ENCODE data around the gene ZBTB17.

ZBTB17 gene

DNA sequence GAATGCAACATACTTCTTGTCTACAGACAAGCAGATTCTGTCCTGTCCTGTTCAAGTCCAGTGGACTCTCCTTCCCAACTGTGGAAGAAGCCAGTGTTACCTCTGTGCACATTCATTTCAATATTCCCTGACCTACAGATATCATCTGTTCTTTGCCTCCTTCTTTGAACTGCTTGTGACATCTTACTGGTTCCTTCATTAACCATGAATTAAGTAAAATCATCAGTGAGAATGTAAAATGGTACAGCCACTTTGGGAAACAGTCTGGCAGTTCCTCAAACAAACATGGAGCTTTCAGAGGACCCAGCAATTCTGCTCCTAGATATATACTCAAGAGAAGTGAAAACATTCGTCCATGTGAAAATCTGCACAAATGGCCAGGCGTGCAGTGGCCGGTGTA is 34.9 kb upstream of the ZBTB17 start:
- no peaks in the 10 kb centered on the region for H3K36me3 ChIP-seq (ENCODE audit: control insufficient read depth in 1 of 2, insufficient read depth in 2 of 2, low read depth in 1 of 2, low read length in 2 of 2)
- H3K4me3 ChIP-seq (ENCODE audit: insufficient read depth in 1 of 2, low read depth in 1 of 2, low read length in 2 of 2), result no peak overlapping the region
- no peak overlapping the region for H3K27ac ChIP-seq (ENCODE audit: low read length, poor library complexity, severe bottlenecking)
- 84% methylated on average over 3 of the region's 3 CpGs for WGBS
- H3K18ac ChIP-seq (ENCODE audit: low read depth in 1 of 2, low read length in 2 of 2), result no peak overlapping the region
- H3K23ac ChIP-seq (ENCODE audit: low read length in 2 of 2), result no peak overlapping the region
- no peak overlapping the region for H4K91ac ChIP-seq (ENCODE audit: low read length)
- H3K14ac ChIP-seq (ENCODE audit: low read length in 2 of 2), result no peak overlapping the region
- H4K8ac ChIP-seq (ENCODE audit: low read length), result no peak overlapping the region
- H2BK15ac ChIP-seq (ENCODE audit: low read depth, poor library complexity, severe bottlenecking), result no peak overlapping the region
- H3K4me2 ChIP-seq (ENCODE audit: low read length, poor library complexity, severe bottlenecking), result no peak overlapping the region
- H2AK5ac ChIP-seq (ENCODE audit: low read length, severe bottlenecking), result no peak overlapping the region
- H3K4ac ChIP-seq (ENCODE audit: low read depth in 1 of 2, low read length in 2 of 2), result no peak overlapping the region
- H3K79me1 ChIP-seq (replicated peaks; ENCODE audit: low read length, poor library complexity, severe bottlenecking), result no peaks in the 10 kb centered on the region
- no peak overlapping the region for H3K9ac ChIP-seq (ENCODE audit: low read length)
- H3K9me3 ChIP-seq (ENCODE audit: control insufficient read depth, low read length), result no peaks in the 10 kb centered on the region
- peaks cover 12% of the 10 kb centered on the region for H3K4me1 ChIP-seq (ENCODE audit: control insufficient read depth, insufficient read depth, low read depth, low read length)
- no peak overlapping the region for H2BK5ac ChIP-seq (ENCODE audit: low read depth, low read length, poor library complexity, severe bottlenecking)
- H2BK12ac ChIP-seq (ENCODE audit: low read length in 2 of 2), result no peak overlapping the region
- no peaks in the 10 kb centered on the region for H3K27me3 ChIP-seq (ENCODE audit: control insufficient read depth in 1 of 2, insufficient read depth in 1 of 2, low read length in 2 of 2)
- no peak overlapping the region for H2AFZ ChIP-seq (ENCODE audit: low read depth, low read length)
- H2BK120ac ChIP-seq (ENCODE audit: low read depth, low read length), result no peak overlapping the region
- DNase-seq, result no peak

DNA sequence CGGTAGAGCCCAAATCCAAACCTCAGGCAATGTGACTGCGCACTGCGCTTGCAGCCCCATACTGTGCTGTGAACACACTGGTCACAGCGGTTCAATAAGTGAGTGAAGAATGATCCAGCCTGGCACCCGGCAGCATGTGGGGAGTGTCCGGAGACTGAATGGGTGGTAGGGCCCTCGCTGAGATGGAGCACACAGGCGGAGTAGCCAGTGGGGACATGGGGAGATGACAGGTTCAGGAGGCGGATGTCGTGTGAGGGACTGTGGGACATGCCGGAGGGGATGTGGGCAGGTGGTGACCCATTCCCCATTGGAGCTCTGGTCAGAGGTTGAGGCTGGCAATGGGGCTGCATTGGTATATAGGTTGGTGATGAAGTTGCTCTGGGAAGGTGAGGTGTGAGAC is 33.8 kb upstream of the ZBTB17 start:
- Histone ChIP-seq H3K4me3 (ENCODE audit: insufficient read depth in 1 of 2, low read depth in 1 of 2, low read length in 2 of 2) (no peak overlapping the region), H3K27ac (ENCODE audit: low read length, poor library complexity, severe bottlenecking) (no peak overlapping the region), H3K9ac (ENCODE audit: low read length) (no peak overlapping the region), H3K27me3 (ENCODE audit: control insufficient read depth in 1 of 2, insufficient read depth in 1 of 2, low read length in 2 of 2) (peaks cover 0 to 6% of the 10 kb centered on the region in 2 experiments), H2BK5ac (ENCODE audit: low read depth, low read length, poor library complexity, severe bottlenecking) (no peak overlapping the region), H3K4me2 (ENCODE audit: low read length, poor library complexity, severe bottlenecking) (no peak overlapping the region), H4K8ac (ENCODE audit: low read length) (no peak overlapping the region), H3K4ac (ENCODE audit: low read depth in 1 of 2, low read length in 2 of 2) (no peak overlapping the region), H3K14ac (ENCODE audit: low read length in 2 of 2) (no peak overlapping the region), H3K9me3 (ENCODE audit: control insufficient read depth, low read length) (no peaks in the 10 kb centered on the region), H3K18ac (ENCODE audit: low read depth in 1 of 2, low read length in 2 of 2) (no peak overlapping the region), H2AK5ac (ENCODE audit: low read length, severe bottlenecking) (no peak overlapping the region), H2BK120ac (ENCODE audit: low read depth, low read length) (no peak overlapping the region), H3K23ac (ENCODE audit: low read length in 2 of 2) (no peak overlapping the region), H2BK12ac (ENCODE audit: low read length in 2 of 2) (no peak overlapping the region), H3K79me1 (replicated peaks; ENCODE audit: low read length, poor library complexity, severe bottlenecking) (no peaks in the 10 kb centered on the region), H3K36me3 (ENCODE audit: control insufficient read depth in 1 of 2, insufficient read depth in 2 of 2, low read depth in 1 of 2, low read length in 2 of 2) (no peaks in the 10 kb centered on the region), H3K4me1 (ENCODE audit: control insufficient read depth, insufficient read depth, low read depth, low read length) (peaks cover 11% of the 10 kb centered on the region), H2AFZ (ENCODE audit: low read depth, low read length) (no peak overlapping the region), H2BK15ac (ENCODE audit: low read depth, poor library complexity, severe bottlenecking) (no peak overlapping the region), H4K91ac (ENCODE audit: low read length) (no peak overlapping the region)
- WGBS, result 93% methylated on average over 11 of the region's 11 CpGs
- DNase-seq, result no peak

DNA sequence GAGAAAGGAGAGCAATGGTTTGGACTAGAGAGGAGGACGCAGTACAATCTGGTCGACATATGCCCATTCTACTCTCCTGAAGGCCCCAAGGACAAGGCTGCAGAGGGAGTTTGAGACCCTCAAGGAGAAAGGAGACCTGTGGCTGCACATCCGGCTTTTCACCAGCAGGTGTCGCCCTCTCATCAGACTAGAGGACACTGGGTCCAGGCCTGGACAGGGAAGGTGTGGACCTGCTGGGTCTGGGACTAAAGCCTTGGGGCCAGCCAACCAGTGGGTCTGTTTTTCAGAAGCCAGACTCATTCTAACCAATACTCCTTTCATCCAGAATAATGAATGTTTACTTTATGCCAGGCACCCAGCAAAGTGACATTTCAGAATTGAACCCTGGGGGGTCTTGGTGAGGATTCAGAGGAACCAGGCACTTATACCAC is 33.1 kb upstream of the ZBTB17 start:
- no peak overlapping the region for H2AK5ac ChIP-seq (ENCODE audit: low read length, severe bottlenecking)
- peaks cover 12% of the 10 kb centered on the region for H3K4me1 ChIP-seq (ENCODE audit: control insufficient read depth, insufficient read depth, low read depth, low read length)
- no peaks in the 10 kb centered on the region for H3K9me3 ChIP-seq (ENCODE audit: control insufficient read depth, low read length)
- WGBS, result 0% methylated on average over 4 of the region's 4 CpGs
- H3K4me2 ChIP-seq (ENCODE audit: low read length, poor library complexity, severe bottlenecking), result no peak overlapping the region
- H4K8ac ChIP-seq (ENCODE audit: low read length), result no peak overlapping the region
- H2BK15ac ChIP-seq (ENCODE audit: low read depth, poor library complexity, severe bottlenecking), result no peak overlapping the region
- no peak overlapping the region for H2BK120ac ChIP-seq (ENCODE audit: low read depth, low read length)
- H3K4ac ChIP-seq (ENCODE audit: low read depth in 1 of 2, low read length in 2 of 2), result no peak overlapping the region
- no peak overlapping the region for H2AFZ ChIP-seq (ENCODE audit: low read depth, low read length)
- H3K23ac ChIP-seq (ENCODE audit: low read length in 2 of 2), result no peak overlapping the region
- H3K14ac ChIP-seq (ENCODE audit: low read length in 2 of 2), result no peak overlapping the region
- H3K27me3 ChIP-seq (ENCODE audit: control insufficient read depth in 1 of 2, insufficient read depth in 1 of 2, low read length in 2 of 2), result peaks cover 0 to 6% of the 10 kb centered on the region in 2 experiments
- H4K91ac ChIP-seq (ENCODE audit: low read length), result no peak overlapping the region
- peak overlapping the region; percentile 19 for H3K9ac ChIP-seq (ENCODE audit: low read length)
- no peak overlapping the region for H3K18ac ChIP-seq (ENCODE audit: low read depth in 1 of 2, low read length in 2 of 2)
- no peaks in the 10 kb centered on the region for H3K36me3 ChIP-seq (ENCODE audit: control insufficient read depth in 1 of 2, insufficient read depth in 2 of 2, low read depth in 1 of 2, low read length in 2 of 2)
- no peaks in the 10 kb centered on the region for H3K79me1 ChIP-seq (replicated peaks; ENCODE audit: low read length, poor library complexity, severe bottlenecking)
- H3K4me3 ChIP-seq (ENCODE audit: insufficient read depth in 1 of 2, low read depth in 1 of 2, low read length in 2 of 2), result no peak overlapping the region
- no peak overlapping the region for H2BK5ac ChIP-seq (ENCODE audit: low read depth, low read length, poor library complexity, severe bottlenecking)
- peak; percentile 78 for DNase-seq
- no peak overlapping the region for H2BK12ac ChIP-seq (ENCODE audit: low read length in 2 of 2)
- no peak overlapping the region for H3K27ac ChIP-seq (ENCODE audit: low read length, poor library complexity, severe bottlenecking)

DNA sequence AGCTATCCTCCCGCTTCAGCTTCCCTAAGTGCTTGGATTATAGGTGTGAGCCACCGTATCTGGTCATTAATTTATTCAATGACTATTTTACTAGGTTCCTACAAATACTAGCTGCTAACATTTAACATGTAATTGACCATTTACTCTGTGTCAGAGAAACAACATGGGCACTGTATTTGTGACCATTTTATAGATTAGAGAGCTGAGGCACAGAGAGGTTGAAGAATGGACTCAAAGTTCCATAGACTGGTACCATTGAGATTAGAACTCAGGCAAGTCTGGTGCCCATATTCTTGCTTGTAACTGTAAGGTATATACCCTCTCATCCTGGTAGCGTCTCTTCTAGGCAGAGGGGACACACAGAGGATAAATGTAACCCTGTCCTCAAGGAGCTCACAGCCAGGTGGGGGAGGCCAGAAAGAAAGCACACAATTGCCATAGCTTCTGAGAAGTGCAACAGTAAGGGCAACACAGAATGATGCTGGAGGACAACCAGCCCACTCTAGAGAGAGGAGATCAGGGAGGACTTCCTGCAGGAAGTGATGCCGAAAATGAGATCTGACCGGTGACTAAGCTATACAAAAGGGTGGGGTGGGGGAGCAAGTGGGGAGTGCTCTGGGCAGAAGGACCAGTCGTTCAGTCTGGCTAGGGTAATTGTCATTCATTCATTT is 31.9 kb upstream of the ZBTB17 start:
- peaks cover 6% of the 10 kb centered on the region for H3K4me1 ChIP-seq (ENCODE audit: control insufficient read depth, insufficient read depth, low read depth, low read length)
- H3K4ac ChIP-seq (ENCODE audit: low read depth in 1 of 2, low read length in 2 of 2), result no peak overlapping the region
- H2BK5ac ChIP-seq (ENCODE audit: low read depth, low read length, poor library complexity, severe bottlenecking), result no peak overlapping the region
- no peaks in the 10 kb centered on the region for H3K79me1 ChIP-seq (replicated peaks; ENCODE audit: low read length, poor library complexity, severe bottlenecking)
- WGBS, result 82% methylated on average over 4 of the region's 6 CpGs
- no peak overlapping the region for H3K4me3 ChIP-seq (ENCODE audit: insufficient read depth in 1 of 2, low read depth in 1 of 2, low read length in 2 of 2)
- H2AFZ ChIP-seq (ENCODE audit: low read depth, low read length), result no peak overlapping the region
- no peak overlapping the region for H4K91ac ChIP-seq (ENCODE audit: low read length)
- H2BK15ac ChIP-seq (ENCODE audit: low read depth, poor library complexity, severe bottlenecking), result no peak overlapping the region
- no peak overlapping the region for H2BK12ac ChIP-seq (ENCODE audit: low read length in 2 of 2)
- H3K9ac ChIP-seq (ENCODE audit: low read length), result no peak overlapping the region
- no peak overlapping the region for H3K4me2 ChIP-seq (ENCODE audit: low read length, poor library complexity, severe bottlenecking)
- H3K9me3 ChIP-seq (ENCODE audit: control insufficient read depth, low read length), result no peaks in the 10 kb centered on the region
- H3K36me3 ChIP-seq (ENCODE audit: control insufficient read depth in 1 of 2, insufficient read depth in 2 of 2, low read depth in 1 of 2, low read length in 2 of 2), result no peaks in the 10 kb centered on the region
- H2BK120ac ChIP-seq (ENCODE audit: low read depth, low read length), result no peak overlapping the region
- no peak overlapping the region for H3K23ac ChIP-seq (ENCODE audit: low read length in 2 of 2)
- no peak overlapping the region for H2AK5ac ChIP-seq (ENCODE audit: low read length, severe bottlenecking)
- peaks cover 0 to 6% of the 10 kb centered on the region in 2 experiments for H3K27me3 ChIP-seq (ENCODE audit: control insufficient read depth in 1 of 2, insufficient read depth in 1 of 2, low read length in 2 of 2)
- no peak overlapping the region for H4K8ac ChIP-seq (ENCODE audit: low read length)
- no peak for DNase-seq
- no peak overlapping the region for H3K18ac ChIP-seq (ENCODE audit: low read depth in 1 of 2, low read length in 2 of 2)
- no peak overlapping the region for H3K14ac ChIP-seq (ENCODE audit: low read length in 2 of 2)
- no peak overlapping the region for H3K27ac ChIP-seq (ENCODE audit: low read length, poor library complexity, severe bottlenecking)
